Ovary (tissue), 9 donors: Measurements from ENCODE around the gene POLN. TPM values are rescaled to one million over a fixed set of nuclear protein-coding genes. Genes with fewer than 3 reads are reported as not detected.
A peak's percentile ranks its signal among the peaks of the same experiment; 100 is the strongest.

Experiments used
- DNase-seq, 5 donors: peaks; one replicate each; pipeline ENCODE4 v3.0.0-alpha.2; 2019 to 2020
- H3K27ac ChIP-seq, 2 donors: fragments of 200-600 bp; one replicate each; pipeline versions ENCODE4 v1.5.1 to v1.8.0; 2019 to 2022
- H3K27me3 ChIP-seq: fragments of 200-600 bp; one replicate; pipeline ENCODE4 v1.8.0; 2022
- H3K36me3 ChIP-seq: fragments of 200-600 bp; sonication (generic); one replicate; pipeline ENCODE4 v1.5.1; 2019
- H3K4me1 ChIP-seq: one replicate; pipeline ENCODE4 v1.8.1; 2013; ENCODE audit warnings: mild to moderate bottlenecking, moderate library complexity; ENCODE audit not compliant: insufficient read depth
- H3K4me3 ChIP-seq: fragments of 200-600 bp; sonication (generic); one replicate; pipeline ENCODE4 v1.5.1; 2017
- H3K9me3 ChIP-seq, 2 donors: fragments of 200-600 bp in 1 of 2; sonication (generic) in 1 of 2; one replicate each; pipeline versions ENCODE4 v1.5.1 to v1.8.1; 2013 to 2019; ENCODE audit warnings: mild to moderate bottlenecking in 1 of 2, moderate library complexity in 1 of 2
- CTCF ChIP-seq, 3 donors: fragments of 450-650 bp in 2 of 3; fragments of 200-600 bp in 1 of 3; IDR thresholded peaks; one replicate each; pipeline versions ENCODE4 v1.5.1 to v1.8.0; 2016 to 2022; ENCODE audit warnings: antibody characterized with exemption in 3 of 3, mild to moderate bottlenecking in 1 of 3
- EP300 ChIP-seq: sonication (generic); formaldehyde crosslinking; IDR thresholded peaks from one replicate; pipeline ENCODE4 v1.6.1; 2017; ENCODE audit warnings: antibody characterized with exemption
- POLR2A ChIP-seq: fragments of 450-650 bp; IDR thresholded peaks from one replicate; pipeline ENCODE4 v1.6.1; 2017; ENCODE audit warnings: antibody characterized with exemption, mild to moderate bottlenecking, moderate library complexity
- WGBS, 3 donors: extraction: QIAGEN DNeasy Blood & Tissue Kit in 1 of 3; methylation state at CpG; one replicate each; pipeline versions ENCODE4 v1.1.5 to v1.1.7; 2013 to 2017; 5-methylcytosine and 5-hydroxymethylcytosine counted together
- intact Hi-C, 4 donors: fragments of 100-400 bp; cut with DNase I; formaldehyde crosslinking; loops; one replicate each; pipeline versions ENCODE4 v1.11.0 to v1.15.1; 2022 to 2023
- polyA plus RNA-seq, 2 donors: library from polyadenylated mRNA; stranded (reverse); fragments of 200-250 nt in 1 of 2; fragments of 350-450 nt in 1 of 2; fragmentation: Illumina TruSeq in 1 of 2; extraction: RNeasy Lipid Tissue Mini Kit (QIAGEN cat#74804) in 1 of 2; gene quantifications; one replicate each; pipeline ENCODE4 v1.2.3, GENCODE V29; 2013 to 2014
- total RNA-seq, 7 donors: library from RNA; depleted of rRNA in 2 of 7; stranded (reverse); fragments of >200 nt in 2 of 7; fragmentation: NEBNext Ultra II Directional in 3 of 7; extraction: Animal tissue kit (Norgen Biotek cat#: 25700) in 3 of 7; gene quantifications; one replicate each; pipeline versions ENCODE4 v1.1.0 to v1.2.4, GENCODE V29; 2016 to 2023
- donor health status: DM: no; HTN: no; CAD: no; lungs with moderate emphysema.
- donor health status: DM: no; HTN: no; CAD: no.
- donor health status: Bipolar disorder and iron deficiency.
- donor health status: DM: yes; HTN: yes; CAD: no.
- donor health status: DM: no; HTN: no; CAD: no.
- donor health status: DM: yes; HTN: yes; CAD: no.

Gene POLN
- total and polyA plus RNA-seq, 9 donors, result 0.95 to 11.4 (median 3.1) TPM

GRCh38 chr4:2066571-2067445 lies 175.1 kb downstream of the POLN start:
- H3K27ac ChIP-seq, result no peak overlapping the region
- no peaks in the 10 kb centered on the region for H3K27me3 ChIP-seq
- DNase-seq, result peak in 2 of 5 donors; percentile 8 to 28
- intact Hi-C loops, result no loop called here
- no peaks in the 10 kb centered on the region for H3K36me3 ChIP-seq
- peaks cover 6% of the 10 kb centered on the region for H3K4me1 ChIP-seq
- H3K4me3 ChIP-seq, result no peak overlapping the region
- WGBS, 3 donors, result 84 to 90% (median 88%) methylated on average over 23 to 29 of the region's 29 CpGs
- no peak for TF ChIP-seq CTCF (IDR thresholded peaks at IDR 0.05)
- TF ChIP-seq POLR2A, result no peak
- TF ChIP-seq EP300, result no peak
- H3K9me3 ChIP-seq, result no peaks in the 10 kb centered on the region

- Histone ChIP-seq H3K9me3 (no peaks in the 10 kb centered on the region), H3K4me1 (no peaks in the 10 kb centered on the region), H3K27me3 (no peaks in the 10 kb centered on the region), H3K36me3 (no peaks in the 10 kb centered on the region), H3K27ac (no peak overlapping the region), H3K4me3 (no peak overlapping the region)
- no peak for TF ChIP-seq POLR2A
- no peak for TF ChIP-seq EP300
- TF ChIP-seq CTCF (IDR thresholded peaks at IDR 0.05), result no peak
- intact Hi-C loops, result no loop called here
- DNase-seq, result peak in 3 of 5 donors; percentile 10 to 30 (median 13)
- 86 to 91% (median 89%) methylated on average over 15 of the region's 15 CpGs for WGBS, 3 donors
Observed at GRCh38 chr4:2066011-2066551, 175.8 kb downstream of the POLN start.

GRCh38 chr4:2065106-2065930 lies 176.6 kb downstream of the POLN start:
- peak in 3 of 5 donors; percentile 4 to 21 (median 10) for DNase-seq
- TF ChIP-seq EP300 (no peak), CTCF (IDR thresholded peaks at IDR 0.05) (no peak), POLR2A (no peak)

GRCh38 chr4:2064276-2064991 lies 177.5 kb downstream of the POLN start:
- H3K4me1 ChIP-seq, result no peaks in the 10 kb centered on the region
- WGBS, 3 donors, result 84% methylated on average over 35 to 40 of the region's 40 CpGs
- peak in 3 of 5 donors; percentile 13 to 17 (median 17) for DNase-seq
- no peaks in the 10 kb centered on the region for H3K9me3 ChIP-seq
- H3K36me3 ChIP-seq, result no peaks in the 10 kb centered on the region
- no peak overlapping the region for H3K4me3 ChIP-seq
- TF ChIP-seq EP300 (no peak), CTCF (IDR thresholded peaks at IDR 0.05) (no peak), POLR2A (no peak)
- H3K27me3 ChIP-seq, result peaks cover 2% of the 10 kb centered on the region
- intact Hi-C loops, result no loop called here
- no peak overlapping the region for H3K27ac ChIP-seq

More at GRCh38 chr4:2065106-2065930, 176.6 kb downstream of the POLN start:
- Histone ChIP-seq H3K36me3 (no peaks in the 10 kb centered on the region), H3K27me3 (peaks cover 2% of the 10 kb centered on the region), H3K4me3 (no peak overlapping the region), H3K9me3 (no peaks in the 10 kb centered on the region), H3K27ac (no peak overlapping the region), H3K4me1 (no peaks in the 10 kb centered on the region)
- intact Hi-C loops, result no loop called here
- 75 to 78% (median 76%) methylated on average over 23 to 24 of the region's 24 CpGs for WGBS, 3 donors
